MM.1S (cell line): ENCODE measurements around the gene CACNA1I.

Source experiments
- DNase-seq: peaks from one replicate; pipeline ENCODE4 v3.0.0-alpha.2; 2015
- H2AFZ ChIP-seq: fragments of 300-600 bp; sonication (generic); 2 replicates; pipeline ENCODE4 v1.6.0; 2016; ENCODE audit warnings: antibody characterized with exemption, low read length
- H3F3A ChIP-seq: fragments of 300-600 bp; sonication (generic); 2 replicates; pipeline ENCODE4 v1.6.1; 2016; ENCODE audit warnings: mild to moderate bottlenecking, antibody characterized with exemption, low read length, moderate library complexity, mixed read lengths; ENCODE audit not compliant: insufficient read depth
- H3K27ac ChIP-seq: fragments of 300-600 bp; sonication (generic); 2 replicates; pipeline ENCODE4 v1.5.1; 2016; ENCODE audit warnings: mild to moderate bottlenecking, low read length
- H3K27me3 ChIP-seq: fragments of 300-600 bp; sonication (generic); replicated peaks from 2 replicates; pipeline ENCODE4 v1.6.0; 2016; ENCODE audit warnings: low read length; ENCODE audit not compliant: insufficient read depth
- H3K36me3 ChIP-seq: fragments of 300-600 bp; sonication (generic); replicated peaks from 2 replicates; pipeline ENCODE4 v1.6.1; 2016; ENCODE audit warnings: mild to moderate bottlenecking, low read length, mixed read lengths; ENCODE audit not compliant: insufficient read depth
- H3K4me1 ChIP-seq: fragments of 300-600 bp; sonication (generic); 2 replicates; pipeline ENCODE4 v1.6.1; 2016; ENCODE audit warnings: low read length, mixed read lengths
- H3K4me2 ChIP-seq: fragments of 300-600 bp; sonication (generic); 2 replicates; pipeline ENCODE4 v1.6.0; 2016; ENCODE audit warnings: low read depth, low read length
- H3K4me3 ChIP-seq: fragments of 300-600 bp; sonication (generic); 2 replicates; pipeline ENCODE4 v1.5.1; 2016; ENCODE audit warnings: low read length, mixed read lengths
- H3K79me2 ChIP-seq: fragments of 300-600 bp; sonication (generic); 2 replicates; pipeline ENCODE4 v1.6.1; 2016; ENCODE audit warnings: mixed run types, low read length, mixed read lengths
- H3K9ac ChIP-seq: fragments of 300-600 bp; sonication (generic); 2 replicates; pipeline ENCODE4 v1.6.1; 2016; ENCODE audit warnings: low read length, mixed read lengths
- H3K9me2 ChIP-seq: fragments of 300-600 bp; sonication (generic); replicated peaks from 2 replicates; pipeline ENCODE4 v1.6.1; 2016; ENCODE audit warnings: mild to moderate bottlenecking, low read length, mixed read lengths; ENCODE audit not compliant: insufficient read depth
- H3K9me3 ChIP-seq: fragments of 300-600 bp; sonication (generic); replicated peaks from 2 replicates; pipeline ENCODE4 v1.6.1; 2016; ENCODE audit warnings: mild to moderate bottlenecking, low read length, mixed read lengths; ENCODE audit not compliant: insufficient read depth
- H4K20me1 ChIP-seq: fragments of 300-600 bp; sonication (generic); 2 replicates; pipeline ENCODE4 v1.6.1; 2016; ENCODE audit warnings: mild to moderate bottlenecking, low read length, moderate library complexity, mixed read lengths; ENCODE audit not compliant: insufficient read depth
- EZH2 ChIP-seq: fragments of 300-600 bp; sonication (generic); optimal IDR thresholded peaks from 2 replicates; pipeline ENCODE3; 2017; ENCODE audit warnings: low read depth, mild to moderate bottlenecking, antibody characterized with exemption, low read length, mixed read lengths
- EZH2phosphoT487 ChIP-seq: fragments of 300-600 bp; sonication (generic); IDR thresholded peaks from 2 replicates; pipeline ENCODE4 v1.6.1; 2018; ENCODE audit warnings: antibody characterized with exemption, low read length
- TF ChIP-seq, protein P1 (sequence below): fragments of 300-600 bp; sonication (generic); IDR thresholded peaks from 2 replicates; pipeline ENCODE4 v1.5.1; 2016; ENCODE audit warnings: antibody characterized with exemption, low read length, mixed read lengths

Gene CACNA1I

GRCh38 chr22:39536711-39537110 lies 33.8 kb upstream of the CACNA1I start:
- H3K27ac ChIP-seq, result no peak overlapping the region
- H3K4me2 ChIP-seq, result no peak overlapping the region
- no peaks in the 10 kb centered on the region for H3K9me2 ChIP-seq
- H3K36me3 ChIP-seq, result no peaks in the 10 kb centered on the region
- peaks cover 4% of the 10 kb centered on the region; the same call in 1 of the 2 replicates for H3K4me1 ChIP-seq
- peaks cover 9% of the 10 kb centered on the region for H3K79me2 ChIP-seq
- 0 out of 2 replicates have a peak, but pooled peaks cover 4% of the 10 kb centered on the region for H3F3A ChIP-seq
- no peak for DNase-seq
- H2AFZ ChIP-seq, result no peak overlapping the region
- TF ChIP-seq, protein P1, sequence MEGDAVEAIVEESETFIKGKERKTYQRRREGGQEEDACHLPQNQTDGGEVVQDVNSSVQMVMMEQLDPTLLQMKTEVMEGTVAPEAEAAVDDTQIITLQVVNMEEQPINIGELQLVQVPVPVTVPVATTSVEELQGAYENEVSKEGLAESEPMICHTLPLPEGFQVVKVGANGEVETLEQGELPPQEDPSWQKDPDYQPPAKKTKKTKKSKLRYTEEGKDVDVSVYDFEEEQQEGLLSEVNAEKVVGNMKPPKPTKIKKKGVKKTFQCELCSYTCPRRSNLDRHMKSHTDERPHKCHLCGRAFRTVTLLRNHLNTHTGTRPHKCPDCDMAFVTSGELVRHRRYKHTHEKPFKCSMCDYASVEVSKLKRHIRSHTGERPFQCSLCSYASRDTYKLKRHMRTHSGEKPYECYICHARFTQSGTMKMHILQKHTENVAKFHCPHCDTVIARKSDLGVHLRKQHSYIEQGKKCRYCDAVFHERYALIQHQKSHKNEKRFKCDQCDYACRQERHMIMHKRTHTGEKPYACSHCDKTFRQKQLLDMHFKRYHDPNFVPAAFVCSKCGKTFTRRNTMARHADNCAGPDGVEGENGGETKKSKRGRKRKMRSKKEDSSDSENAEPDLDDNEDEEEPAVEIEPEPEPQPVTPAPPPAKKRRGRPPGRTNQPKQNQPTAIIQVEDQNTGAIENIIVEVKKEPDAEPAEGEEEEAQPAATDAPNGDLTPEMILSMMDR, result no peak
- no peak for TF ChIP-seq EZH2
- TF ChIP-seq EZH2phosphoT487, result no peak
- no peaks in the 10 kb centered on the region for H4K20me1 ChIP-seq
- H3K4me3 ChIP-seq, result no peak overlapping the region
- H3K27me3 ChIP-seq, result no peaks in the 10 kb centered on the region; the same call in 1 of the 2 replicates
- no peak overlapping the region for H3K9ac ChIP-seq
- no peaks in the 10 kb centered on the region for H3K9me3 ChIP-seq

GRCh38 chr22:39537975-39538374 lies 32.6 kb upstream of the CACNA1I start:
- Histone ChIP-seq H3K27ac (no peak overlapping the region), H3K9me3 (no peaks in the 10 kb centered on the region), H3K9me2 (no peaks in the 10 kb centered on the region), H3K4me2 (no peak overlapping the region), H2AFZ (no peak overlapping the region), H3F3A (no peaks in the 10 kb centered on the region), H3K9ac (no peak overlapping the region), H3K4me3 (no peak overlapping the region), H3K27me3 (no peaks in the 10 kb centered on the region; the same call in 1 of the 2 replicates), H3K36me3 (no peaks in the 10 kb centered on the region), H3K4me1 (peaks cover 4% of the 10 kb centered on the region; the same call in 1 of the 2 replicates), H3K79me2 (no peaks in the 10 kb centered on the region), H4K20me1 (no peaks in the 10 kb centered on the region)
- TF ChIP-seq, protein P1, result no peak
- TF ChIP-seq EZH2 (no peak), EZH2phosphoT487 (no peak)
- DNase-seq, result no peak

DNA sequence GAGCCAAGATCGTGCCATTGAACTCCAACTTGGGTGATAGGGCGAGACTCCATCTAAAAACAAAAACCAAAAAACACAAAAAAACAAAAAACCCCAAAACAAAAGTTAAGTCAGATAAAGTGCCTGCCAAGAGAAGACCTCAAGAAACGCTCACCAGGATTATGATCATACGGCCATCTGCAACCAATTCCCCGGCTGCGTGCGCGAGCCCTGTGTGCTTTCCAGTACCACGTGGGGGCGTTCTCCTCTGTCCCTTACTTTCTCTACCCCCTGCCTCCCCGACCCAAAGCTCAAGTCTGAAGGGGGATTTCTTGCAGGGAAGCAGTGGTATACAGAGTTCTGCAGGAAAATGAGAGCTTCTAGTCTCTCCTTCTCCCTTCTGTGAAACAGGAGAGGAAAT lies 27.5 kb upstream of the CACNA1I start:
- no peaks in the 10 kb centered on the region for H4K20me1 ChIP-seq
- 0 out of 2 replicates have a peak, but pooled peaks cover 5% of the 10 kb centered on the region for H3K4me1 ChIP-seq
- no peak overlapping the region for H3K4me2 ChIP-seq
- no peak overlapping the region for H3K9ac ChIP-seq
- H3K9me3 ChIP-seq, result no peaks in the 10 kb centered on the region
- H2AFZ ChIP-seq, result no peak overlapping the region
- no peak overlapping the region for H3K27ac ChIP-seq
- no peak overlapping the region for H3K4me3 ChIP-seq
- H3K27me3 ChIP-seq, result peaks cover 14% of the 10 kb centered on the region
- 0 out of 2 replicates have a peak, but pooled peaks cover 4% of the 10 kb centered on the region for H3F3A ChIP-seq
- TF ChIP-seq, protein P1, result peak; percentile 41
- TF ChIP-seq EZH2 (no peak), EZH2phosphoT487 (no peak)
- no peak for DNase-seq
- H3K36me3 ChIP-seq, result no peaks in the 10 kb centered on the region
- H3K79me2 ChIP-seq, result no peaks in the 10 kb centered on the region
- H3K9me2 ChIP-seq, result no peaks in the 10 kb centered on the region
